Islet precursor cell (in vitro differentiated cells): ENCODE measurements around the gene CLDN9.
"Not testable (repeated sequence)": the region's sequence is repeated elsewhere in the genome, so short reads cannot be mapped to it uniquely, and the experiment has no call there.

ENCODE experiments used
- DNase-seq: peaks from one replicate; pipeline ENCODE4 v3.0.0-alpha.2; 2018

CLDN9 gene

GRCh38 chr16:3035972-3036725, 23.4 kb downstream of the CLDN9 start:
- DNase-seq, result no peak

DNA sequence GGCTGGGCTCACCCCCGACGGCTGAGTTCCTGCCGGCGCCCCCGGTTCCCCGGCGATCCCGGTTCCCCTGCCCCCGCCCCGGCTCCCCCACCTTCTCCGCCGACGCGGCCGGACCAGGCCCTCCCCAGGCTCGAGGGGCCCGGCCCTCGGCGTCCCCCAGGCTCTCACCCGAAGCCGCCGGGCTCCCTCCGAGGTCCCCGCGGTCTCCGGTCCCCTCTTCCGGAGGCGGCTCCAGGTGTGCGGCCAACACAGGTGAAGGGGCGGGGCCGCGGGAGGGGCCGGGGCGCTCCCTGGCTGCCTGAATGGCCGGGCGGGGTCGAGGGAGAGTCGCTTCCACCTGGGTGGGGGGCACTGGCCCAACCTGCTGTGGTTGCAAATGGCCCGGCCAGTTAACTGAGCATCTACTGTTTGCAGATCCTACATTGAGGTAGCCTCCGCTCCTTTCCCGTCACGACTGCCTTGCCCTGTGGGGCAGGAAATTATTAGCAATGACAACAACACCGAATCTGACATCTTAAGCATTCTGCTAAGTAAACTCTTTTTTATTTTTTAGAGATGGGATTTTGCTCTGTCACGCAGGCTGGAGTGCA, 24.1 kb downstream of the CLDN9 start, which contains the start of gene BICDL2:
TSS of gene BICDL2 (minus strand) at position 219 of the 590 bp plus-strand sequence. CDS start 1,448 bp downstream, outside the sequence.
- DNase-seq, result no peak

GRCh38 chr16:3038256-3038655, 25.5 kb downstream of the CLDN9 start:
- no peak for DNase-seq

- no peak for DNase-seq
Observed at GRCh38 chr16:3038896-3039295, 26.2 kb downstream of the CLDN9 start.

GRCh38 chr16:3042376-3042775, 29.7 kb downstream of the CLDN9 start:
- no peak for DNase-seq

GRCh38 chr16:3044708-3045107, 32.0 kb downstream of the CLDN9 start:
- DNase-seq, result no peak

GRCh38 chr16:3045758-3046640, 33.3 kb downstream of the CLDN9 start, which contains the start of gene MMP25:
Gene MMP25, plus strand, starts transcription at chr16:3046561. Its CDS starts 357 bp downstream, at chr16:3046918.
- peak; percentile 62 for DNase-seq

GRCh38 chr16:3046641-3047386, 34.1 kb downstream of the CLDN9 start:
- no peak for DNase-seq

DNA sequence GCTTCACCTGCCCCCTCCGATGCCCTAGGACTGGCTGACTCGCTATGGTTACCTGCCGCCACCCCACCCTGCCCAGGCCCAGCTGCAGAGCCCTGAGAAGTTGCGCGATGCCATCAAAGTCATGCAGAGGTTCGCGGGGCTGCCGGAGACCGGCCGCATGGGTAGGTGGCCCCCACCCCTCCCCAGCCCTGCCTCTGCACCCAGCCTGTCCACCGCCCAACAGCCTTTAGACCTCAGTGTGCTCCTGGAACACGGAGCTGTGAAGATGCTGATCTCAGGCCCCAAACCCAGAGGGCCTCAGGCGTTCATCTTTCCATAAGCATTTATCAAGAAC, 34.6 kb downstream of the CLDN9 start:
- no peak for DNase-seq

DNA sequence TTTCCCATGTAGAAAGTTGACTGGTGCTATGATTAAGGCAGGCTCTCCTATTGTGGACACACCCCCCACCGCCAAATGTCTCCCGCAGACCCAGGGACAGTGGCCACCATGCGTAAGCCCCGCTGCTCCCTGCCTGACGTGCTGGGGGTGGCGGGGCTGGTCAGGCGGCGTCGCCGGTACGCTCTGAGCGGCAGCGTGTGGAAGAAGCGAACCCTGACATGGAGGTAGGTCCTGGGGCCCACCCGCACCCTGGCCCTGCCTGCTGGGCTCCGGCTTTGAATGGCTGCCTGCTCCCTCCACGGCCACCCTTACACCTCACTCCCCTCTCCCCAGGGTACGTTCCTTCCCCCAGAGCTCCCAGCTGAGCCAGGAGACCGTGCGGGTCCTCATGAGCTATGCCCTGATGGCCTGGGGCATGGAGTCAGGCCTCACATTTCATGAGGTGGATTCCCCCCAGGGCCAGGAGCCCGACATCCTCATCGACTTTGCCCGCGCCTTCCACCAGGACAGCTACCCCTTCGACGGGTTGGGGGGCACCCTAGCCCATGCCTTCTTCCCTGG, 37.3 kb downstream of the CLDN9 start:
- no peak for DNase-seq

DNA sequence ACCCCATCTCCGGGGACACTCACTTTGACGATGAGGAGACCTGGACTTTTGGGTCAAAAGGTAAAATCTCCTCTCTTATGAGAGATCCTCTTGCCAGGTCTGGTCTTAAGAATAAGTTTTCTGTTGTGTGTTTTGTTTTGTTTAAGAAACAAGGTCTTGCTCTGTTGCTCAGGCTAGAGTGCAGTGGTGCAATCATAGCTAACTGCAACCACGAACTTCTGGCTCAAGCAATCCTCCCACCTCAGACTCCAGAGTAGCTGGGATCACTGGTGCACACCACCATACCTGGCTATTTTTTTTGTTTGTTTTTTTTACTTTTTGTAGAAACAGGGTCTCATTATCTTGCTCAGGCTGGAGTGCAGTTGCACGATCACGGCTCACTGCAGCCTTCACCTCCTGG, 37.8 kb downstream of the CLDN9 start:
- no peak for DNase-seq

DNA sequence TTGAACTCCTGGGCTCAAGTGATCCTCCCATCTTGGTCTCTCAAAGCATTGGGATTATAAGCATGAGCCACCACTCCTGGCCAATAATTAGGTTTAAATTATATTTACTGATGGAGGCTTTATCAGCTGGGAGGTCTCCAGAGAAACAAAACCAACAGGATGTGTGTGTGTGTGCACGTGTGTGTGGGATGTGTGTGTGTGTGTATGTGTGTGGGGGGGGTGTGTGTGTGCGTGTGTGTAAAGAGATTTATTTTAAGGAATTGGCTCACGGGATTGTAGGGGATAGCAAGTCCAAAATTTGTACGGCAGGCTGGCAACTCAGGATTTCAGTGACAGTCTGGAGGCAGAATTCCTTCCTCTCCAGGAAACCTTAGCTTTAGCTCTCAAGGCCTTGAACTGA, 38.3 kb downstream of the CLDN9 start:
- no peak for DNase-seq

DNA sequence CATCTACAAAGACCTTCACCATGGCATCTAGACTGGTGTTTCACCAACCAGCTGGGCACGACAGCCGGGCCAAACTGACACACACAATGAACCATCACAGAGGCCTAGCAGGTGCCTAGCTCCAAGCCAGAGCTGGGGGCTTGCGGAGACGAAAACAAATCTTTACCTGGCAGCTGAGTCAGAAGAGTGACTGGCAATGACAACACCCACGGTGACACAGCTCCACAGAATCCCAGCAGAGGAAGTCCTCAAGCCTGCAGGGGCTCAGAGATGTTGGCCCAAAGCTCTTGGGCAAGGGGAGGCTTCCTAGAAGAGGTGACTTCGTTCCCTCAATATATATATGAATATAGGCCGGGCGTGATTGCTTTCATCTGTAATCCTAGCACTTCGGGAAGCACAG, 38.8 kb downstream of the CLDN9 start:
- DNase-seq, result no peak

DNA sequence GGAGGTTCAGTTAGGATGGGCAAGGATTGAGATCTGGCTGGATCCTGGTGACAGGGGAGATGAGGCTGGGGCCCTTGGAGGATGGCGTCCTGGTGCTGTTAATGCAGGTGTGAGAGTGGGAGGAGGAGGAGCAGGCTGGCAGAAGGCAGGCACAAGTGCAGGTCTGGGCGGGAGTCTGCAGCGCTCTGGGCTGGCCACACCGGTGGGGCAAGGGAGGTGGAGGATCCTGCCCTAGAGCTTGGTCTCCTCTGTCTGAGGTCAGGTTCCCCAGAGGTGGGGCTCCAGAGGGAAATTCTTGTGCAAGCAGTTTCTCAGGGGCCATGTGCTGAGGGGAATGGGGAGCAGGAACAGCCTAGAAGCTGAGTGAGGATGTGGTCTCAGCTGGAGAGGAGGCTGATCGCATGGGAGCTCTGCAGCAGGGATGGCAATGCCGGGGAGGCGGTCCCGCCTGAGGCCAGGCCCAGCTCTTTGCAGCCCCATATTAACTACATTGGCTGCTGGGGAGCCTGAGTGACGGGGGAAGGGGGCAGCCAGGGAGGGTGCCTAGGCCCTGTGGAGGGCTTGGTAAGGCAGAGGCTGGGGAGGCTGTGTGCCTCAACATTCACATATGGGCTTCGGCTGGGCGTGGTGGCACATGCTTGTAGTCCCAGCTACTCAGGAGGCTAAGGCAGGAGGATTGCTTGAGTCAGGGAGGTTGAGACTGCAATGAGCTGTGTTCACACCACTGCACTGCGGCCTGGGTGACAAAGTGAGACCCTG, 40.0 kb downstream of the CLDN9 start:
- DNase-seq, result not testable (repeated sequence)

GRCh38 chr16:3053330-3053710, 40.6 kb downstream of the CLDN9 start:
- DNase-seq, result not testable (repeated sequence)

DNA sequence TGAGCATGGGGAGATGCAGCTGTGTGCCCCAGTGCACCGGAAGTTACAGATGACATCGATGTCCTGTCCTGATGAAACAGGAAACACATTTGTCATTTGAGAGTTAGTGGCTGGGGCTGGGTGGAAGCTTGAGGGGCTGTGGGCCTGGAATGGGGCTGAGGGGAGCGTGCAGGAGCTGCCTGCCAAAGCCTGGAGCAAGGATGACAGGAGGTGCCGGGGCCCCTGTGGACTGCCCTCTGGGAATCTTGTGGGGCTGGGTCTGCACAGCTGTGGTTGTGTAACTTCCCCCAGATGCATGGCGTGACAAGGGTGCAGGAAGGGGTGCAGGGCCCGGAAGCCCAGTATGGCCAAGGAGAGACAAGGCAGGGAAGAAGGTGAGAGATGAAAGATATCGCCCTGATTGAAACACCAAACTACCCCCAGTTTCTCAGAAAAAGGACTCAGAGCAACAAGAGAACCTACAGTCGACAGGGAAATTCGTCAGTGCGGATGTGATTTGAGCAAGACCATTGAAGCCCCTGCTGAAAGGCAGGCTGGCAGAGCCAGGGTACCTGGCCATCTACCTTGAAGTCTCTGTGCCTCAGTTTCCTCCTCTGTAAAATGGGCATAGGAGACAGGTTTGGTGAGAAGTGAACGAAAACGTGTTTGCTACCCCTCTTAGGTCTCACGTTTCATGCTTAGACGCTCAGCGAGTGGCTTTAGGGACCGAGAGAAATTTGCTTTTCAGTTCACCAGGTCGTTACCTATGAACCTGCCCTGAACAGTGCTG, 42.4 kb downstream of the CLDN9 start:
- no peak for DNase-seq

- DNase-seq, result not testable (repeated sequence)
Observed at GRCh38 chr16:3055734-3056115, 43.0 kb downstream of the CLDN9 start.

GRCh38 chr16:3056336-3057180, 43.8 kb downstream of the CLDN9 start:
- no peak for DNase-seq

GRCh38 chr16:3057181-3058138, 44.7 kb downstream of the CLDN9 start:
- DNase-seq, result no peak
